Omental fat pad (tissue), 4 donors: ENCODE data around the gene B4GAT1. TPM values are rescaled to one million over a fixed set of nuclear protein-coding genes. Genes with fewer than 3 reads are reported as not detected.
"Not testable (repeated sequence)": the region's sequence is repeated elsewhere in the genome, so short reads cannot be mapped to it uniquely, and the experiment has no call there.

Experiments
- ATAC-seq: fragments of 150-250 bp; one replicate; pipeline ENCODE4 v1.9.1; 2016; ENCODE audit warnings: mild to moderate bottlenecking, moderate library complexity; ENCODE audit not compliant: low FRiP score
- DNase-seq: peaks from one replicate; pipeline ENCODE4 v3.0.0-alpha.2; 2019; ENCODE audit warnings: low spot score
- CTCF ChIP-seq, 3 donors: fragments of 450-650 bp; IDR thresholded peaks; one replicate each; pipeline ENCODE4 v1.5.1; 2016 to 2017; ENCODE audit warnings: antibody characterized with exemption in 3 of 3, mild to moderate bottlenecking in 3 of 3, moderate library complexity in 2 of 3
- total RNA-seq, 4 donors: library from RNA; depleted of rRNA; stranded (reverse); fragments of >200 nt; gene quantifications; one replicate each; pipeline ENCODE4 v1.1.0, GENCODE V29; 2016

Gene B4GAT1
- 10 to 100 TPM; 13.3 to 37.1 (median 21.1) TPM for total RNA-seq

DNA sequence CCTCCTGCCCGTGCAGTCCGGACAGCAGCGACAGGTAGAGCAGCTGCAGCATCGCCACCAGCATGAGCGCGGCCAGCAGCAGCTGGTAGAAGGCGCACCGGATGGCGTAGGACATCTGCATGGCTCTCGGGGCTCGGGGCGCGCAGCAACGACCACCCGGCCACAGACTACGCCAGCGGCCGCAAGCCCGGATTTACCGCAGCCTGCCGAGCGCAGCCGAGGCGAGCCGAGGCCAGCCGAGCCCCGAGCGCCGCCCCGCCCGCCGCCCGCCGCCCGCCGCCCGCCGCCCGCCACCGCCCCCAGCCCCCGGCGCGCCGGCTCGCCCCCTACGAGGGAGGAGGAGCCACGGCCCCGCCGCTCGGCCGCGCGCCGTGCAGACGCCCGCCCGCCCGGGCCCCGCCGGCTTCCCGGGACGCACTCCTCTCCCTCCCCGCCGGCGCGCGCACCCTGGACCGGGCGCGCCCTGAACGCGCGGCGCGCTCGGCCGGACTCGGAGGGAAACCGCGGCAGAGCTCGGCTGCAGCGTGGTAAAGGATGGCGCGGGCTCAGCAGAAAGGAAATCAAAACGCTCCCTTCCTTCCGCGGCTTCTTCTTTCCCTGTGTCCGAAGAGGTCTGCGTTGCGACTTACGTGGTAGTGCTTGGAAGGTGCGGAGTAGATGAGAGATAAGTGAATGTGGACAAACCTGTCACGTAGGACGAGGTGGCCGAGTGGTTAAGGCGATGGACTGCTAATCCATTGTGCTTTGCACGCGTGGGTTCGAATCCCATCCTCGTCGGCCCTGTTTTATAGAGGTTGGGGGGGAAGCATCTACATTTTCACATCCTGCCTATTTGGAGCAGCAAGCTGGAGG, at the start of gene B4GAT1:
Gene B4GAT1, minus strand, starts transcription at position 205 of the 852 bp plus-strand sequence. Its CDS starts 84 bp downstream, at position 121.
- peak; percentile 81 for ATAC-seq
- TF ChIP-seq CTCF (IDR thresholded peaks at IDR 0.05) = no peak
- DNase-seq = peak; percentile 79

DNA sequence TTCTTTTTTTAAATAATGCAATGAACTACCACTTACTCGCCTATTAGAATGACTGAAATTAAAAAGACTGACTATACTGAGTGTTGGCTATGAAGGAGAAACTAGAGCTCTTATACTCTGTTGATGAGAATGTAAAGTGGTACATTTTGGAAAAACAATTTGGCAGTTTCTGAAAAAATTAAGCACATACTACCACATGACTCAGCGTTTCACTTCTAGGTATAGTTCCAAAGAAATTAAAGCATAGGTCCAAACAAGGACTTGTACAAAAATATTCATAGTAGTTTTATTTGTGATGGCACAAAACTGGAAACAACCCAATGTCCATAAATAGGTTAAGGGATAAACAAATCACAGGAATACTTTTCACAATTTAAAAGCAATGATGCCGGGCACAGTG, 46.5 kb upstream of the B4GAT1 start:
- no peak for DNase-seq
- TF ChIP-seq CTCF (IDR thresholded peaks at IDR 0.05) = no peak
- ATAC-seq = no peak

DNA sequence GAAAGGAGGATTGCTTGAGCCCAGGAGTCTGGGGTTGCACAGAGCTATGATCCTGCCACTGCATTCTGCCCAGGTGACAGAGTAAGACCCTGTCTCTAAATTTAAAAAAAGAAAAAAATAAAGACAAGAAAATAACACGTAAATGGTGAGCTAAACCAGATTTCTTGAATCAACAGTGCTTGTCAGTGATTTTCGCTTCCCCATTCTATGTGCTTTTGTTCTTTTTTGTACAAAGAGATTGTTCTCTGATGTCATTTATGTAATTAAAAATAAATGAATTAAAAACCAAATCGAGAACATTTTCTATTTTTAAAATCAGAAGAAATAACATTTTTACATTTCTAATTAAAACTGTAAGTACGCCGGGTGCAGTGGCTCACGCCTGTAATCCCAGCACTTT, 43.9 kb upstream of the B4GAT1 start:
- ATAC-seq (no peak), DNase-seq (no peak)
- TF ChIP-seq CTCF (IDR thresholded peaks at IDR 0.05) = no peak

DNA sequence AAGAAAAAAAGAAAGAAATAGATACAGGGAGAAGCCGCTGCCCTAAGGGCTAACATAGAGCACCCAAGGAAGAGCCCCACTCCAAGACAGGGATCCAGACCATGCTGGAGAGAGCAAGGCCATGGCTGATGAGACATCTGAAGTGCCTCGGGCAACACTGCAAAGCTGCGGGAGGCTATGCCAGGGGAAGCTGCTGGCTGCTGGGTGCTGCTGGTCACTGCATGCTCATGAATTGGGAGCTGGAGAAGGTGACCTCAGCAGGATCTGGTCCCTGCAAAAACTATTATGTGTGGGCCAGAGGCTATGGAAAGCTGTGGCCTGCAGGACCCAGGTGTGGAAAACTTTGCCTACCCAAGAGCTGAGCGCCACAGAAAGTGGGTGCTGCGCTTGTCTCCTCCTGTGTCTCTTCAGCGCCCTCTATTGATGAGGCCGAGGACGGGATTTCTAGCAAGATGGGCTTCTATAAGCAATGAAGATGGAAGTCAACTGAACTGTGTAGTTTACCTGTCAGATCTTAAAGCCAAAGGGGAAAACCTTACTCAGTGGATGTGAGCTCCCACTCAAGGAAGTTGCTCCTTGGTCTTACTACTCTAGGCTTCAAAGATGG, 41.5 kb upstream of the B4GAT1 start:
- DNase-seq (no peak), ATAC-seq (peak; percentile 53)

DNA sequence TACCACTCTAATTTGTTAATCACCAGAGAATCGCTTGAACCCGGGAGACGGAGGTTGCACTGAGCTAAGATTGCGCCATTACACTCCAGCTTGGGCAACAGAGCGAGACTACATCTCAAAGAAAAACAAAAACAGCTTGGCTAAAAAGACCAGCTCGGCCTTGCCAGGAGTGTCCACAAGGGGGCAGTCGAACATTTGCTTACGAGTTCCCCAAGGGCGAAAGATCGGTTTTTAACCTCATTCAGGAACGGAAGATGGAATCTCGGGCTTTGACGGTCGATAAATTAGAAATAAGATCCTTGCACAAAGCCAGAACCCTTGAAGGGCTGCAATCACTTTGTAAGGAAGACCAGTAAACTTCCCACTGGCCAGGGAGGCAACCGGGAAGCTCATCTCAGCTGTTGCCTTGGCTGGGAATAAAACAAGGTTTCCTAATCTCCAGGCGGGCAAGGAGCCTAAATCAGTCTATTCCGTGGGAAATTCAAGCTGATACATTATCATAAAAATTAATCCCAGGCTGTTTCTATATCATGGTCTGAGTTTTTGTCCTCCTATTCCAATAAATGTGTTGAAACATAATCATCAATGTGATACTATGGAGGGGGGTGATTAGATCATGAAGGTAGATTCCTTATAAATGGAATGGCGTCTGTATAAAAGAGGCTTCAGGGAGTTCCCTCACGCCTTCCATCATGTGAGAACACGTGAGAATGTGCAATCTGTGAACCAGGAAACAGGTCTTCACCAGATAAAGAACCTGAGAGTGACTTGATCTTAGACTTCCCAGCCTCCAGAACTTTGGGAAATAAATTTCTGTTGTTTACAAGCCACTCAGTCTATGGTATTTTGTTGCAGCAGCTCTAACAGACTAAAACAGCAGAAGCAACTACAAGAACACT, 39.0 kb upstream of the B4GAT1 start:
- TF ChIP-seq CTCF (IDR thresholded peaks at IDR 0.05) = no peak
- DNase-seq (peak; percentile 95), ATAC-seq (peak; percentile 66)

More for the DNA sequence above, 41.5 kb upstream of the B4GAT1 start:
- TF ChIP-seq CTCF (IDR thresholded peaks at IDR 0.05) = no peak

DNA sequence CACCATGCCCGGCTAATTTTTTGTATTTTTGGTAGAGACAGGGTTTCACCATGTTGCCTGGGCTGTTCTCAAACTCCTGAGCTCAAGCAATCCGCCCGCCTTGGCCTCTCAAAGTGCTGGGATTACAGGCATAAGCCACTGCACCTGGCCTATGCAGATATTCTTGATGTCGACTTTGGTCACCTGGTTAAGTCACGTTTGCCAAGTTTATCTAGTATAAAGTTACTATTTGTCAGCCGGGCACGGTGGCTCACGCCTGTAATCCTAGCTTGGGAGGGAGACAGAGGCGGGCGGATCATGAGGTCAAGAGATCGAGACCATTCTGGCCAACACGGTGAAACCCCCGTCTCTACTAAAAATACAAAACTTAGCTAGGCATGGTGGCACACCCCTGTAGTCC, 36.9 kb upstream of the B4GAT1 start:
- not testable (repeated sequence) for DNase-seq, ATAC-seq

GRCh38 chr11:66380264-66380663, 32.8 kb upstream of the B4GAT1 start:
- ATAC-seq, DNase-seq: not testable (repeated sequence)

- ATAC-seq, DNase-seq: not testable (repeated sequence)
These were observed 26.4 kb upstream of the B4GAT1 start for GRCh38 chr11:66373690-66374287.
